MM.1S (cell line): ENCODE data around the gene UBXN2A.

ENCODE experiments used
- DNase-seq: peaks from one replicate; pipeline ENCODE4 v3.0.0-alpha.2; 2015
- H2AFZ ChIP-seq: fragments of 300-600 bp; sonication (generic); 2 replicates; pipeline ENCODE4 v1.6.0; 2016; ENCODE audit warnings: antibody characterized with exemption, low read length
- H3F3A ChIP-seq: fragments of 300-600 bp; sonication (generic); 2 replicates; pipeline ENCODE4 v1.6.1; 2016; ENCODE audit warnings: mild to moderate bottlenecking, antibody characterized with exemption, low read length, moderate library complexity, mixed read lengths; ENCODE audit not compliant: insufficient read depth
- H3K27ac ChIP-seq: fragments of 300-600 bp; sonication (generic); 2 replicates; pipeline ENCODE4 v1.5.1; 2016; ENCODE audit warnings: mild to moderate bottlenecking, low read length
- H3K27me3 ChIP-seq: fragments of 300-600 bp; sonication (generic); replicated peaks from 2 replicates; pipeline ENCODE4 v1.6.0; 2016; ENCODE audit warnings: low read length; ENCODE audit not compliant: insufficient read depth
- H3K36me3 ChIP-seq: fragments of 300-600 bp; sonication (generic); replicated peaks from 2 replicates; pipeline ENCODE4 v1.6.1; 2016; ENCODE audit warnings: mild to moderate bottlenecking, low read length, mixed read lengths; ENCODE audit not compliant: insufficient read depth
- H3K4me1 ChIP-seq: fragments of 300-600 bp; sonication (generic); 2 replicates; pipeline ENCODE4 v1.6.1; 2016; ENCODE audit warnings: low read length, mixed read lengths
- H3K4me2 ChIP-seq: fragments of 300-600 bp; sonication (generic); 2 replicates; pipeline ENCODE4 v1.6.0; 2016; ENCODE audit warnings: low read depth, low read length
- H3K4me3 ChIP-seq: fragments of 300-600 bp; sonication (generic); 2 replicates; pipeline ENCODE4 v1.5.1; 2016; ENCODE audit warnings: low read length, mixed read lengths
- H3K79me2 ChIP-seq: fragments of 300-600 bp; sonication (generic); 2 replicates; pipeline ENCODE4 v1.6.1; 2016; ENCODE audit warnings: mixed run types, low read length, mixed read lengths
- H3K9ac ChIP-seq: fragments of 300-600 bp; sonication (generic); 2 replicates; pipeline ENCODE4 v1.6.1; 2016; ENCODE audit warnings: low read length, mixed read lengths
- H3K9me2 ChIP-seq: fragments of 300-600 bp; sonication (generic); replicated peaks from 2 replicates; pipeline ENCODE4 v1.6.1; 2016; ENCODE audit warnings: mild to moderate bottlenecking, low read length, mixed read lengths; ENCODE audit not compliant: insufficient read depth
- H3K9me3 ChIP-seq: fragments of 300-600 bp; sonication (generic); replicated peaks from 2 replicates; pipeline ENCODE4 v1.6.1; 2016; ENCODE audit warnings: mild to moderate bottlenecking, low read length, mixed read lengths; ENCODE audit not compliant: insufficient read depth
- H4K20me1 ChIP-seq: fragments of 300-600 bp; sonication (generic); 2 replicates; pipeline ENCODE4 v1.6.1; 2016; ENCODE audit warnings: mild to moderate bottlenecking, low read length, moderate library complexity, mixed read lengths; ENCODE audit not compliant: insufficient read depth
- CTCF ChIP-seq: fragments of 300-600 bp; sonication (generic); IDR thresholded peaks from 2 replicates; pipeline ENCODE4 v1.5.1; 2016; ENCODE audit warnings: antibody characterized with exemption, low read length, mixed read lengths
- EZH2 ChIP-seq: fragments of 300-600 bp; sonication (generic); optimal IDR thresholded peaks from 2 replicates; pipeline ENCODE3; 2017; ENCODE audit warnings: low read depth, mild to moderate bottlenecking, antibody characterized with exemption, low read length, mixed read lengths
- EZH2phosphoT487 ChIP-seq: fragments of 300-600 bp; sonication (generic); IDR thresholded peaks from 2 replicates; pipeline ENCODE4 v1.6.1; 2018; ENCODE audit warnings: antibody characterized with exemption, low read length

Gene UBXN2A

GRCh38 chr2:23954325-23955014 is 14.2 kb downstream of the UBXN2A start:
- peaks cover 67% of the 10 kb centered on the region for H3K79me2 ChIP-seq
- no peaks in the 10 kb centered on the region for H3K36me3 ChIP-seq
- H3K9ac ChIP-seq: no peak overlapping the region
- no peaks in the 10 kb centered on the region for H3F3A ChIP-seq
- H3K27ac ChIP-seq: peak overlapping the region; percentile 16; the same call in 1 of the 2 replicates
- peak; percentile 35 for DNase-seq
- H3K4me1 ChIP-seq: 0 out of 2 replicates have a peak, but pooled peaks cover 3% of the 10 kb centered on the region
- H3K4me3 ChIP-seq: peak overlapping the region; percentile 2; the same call in 1 of the 2 replicates
- H3K27me3 ChIP-seq: no peaks in the 10 kb centered on the region
- no peaks in the 10 kb centered on the region for H3K9me3 ChIP-seq
- H4K20me1 ChIP-seq: no peaks in the 10 kb centered on the region
- H3K9me2 ChIP-seq: no peaks in the 10 kb centered on the region
- H2AFZ ChIP-seq: no peak overlapping the region
- peak overlapping the region; percentile 29; the same call in 1 of the 2 replicates for H3K4me2 ChIP-seq
- TF ChIP-seq EZH2 (no peak), CTCF (peak; percentile 41)

- Histone ChIP-seq H4K20me1 (no peaks in the 10 kb centered on the region), H3K79me2 (peaks cover 13% of the 10 kb centered on the region; the same call in 1 of the 2 replicates), H2AFZ (no peak overlapping the region), H3K4me1 (no peaks in the 10 kb centered on the region), H3K36me3 (no peaks in the 10 kb centered on the region), H3F3A (no peaks in the 10 kb centered on the region), H3K9me3 (no peaks in the 10 kb centered on the region), H3K9me2 (no peaks in the 10 kb centered on the region), H3K9ac (no peak overlapping the region), H3K4me2 (no peak overlapping the region), H3K4me3 (no peak overlapping the region), H3K27me3 (no peaks in the 10 kb centered on the region), H3K27ac (no peak overlapping the region)
- TF ChIP-seq EZH2 (no peak), CTCF (no peak), EZH2phosphoT487 (no peak)
- no peak for DNase-seq
Observed at GRCh38 chr2:23967846-23968245, 27.6 kb downstream of the UBXN2A start.

- no peaks in the 10 kb centered on the region for H3K9me3 ChIP-seq
- no peak for DNase-seq
- H3K9me2 ChIP-seq: no peaks in the 10 kb centered on the region
- H3K9ac ChIP-seq: no peak overlapping the region
- no peak overlapping the region for H3K4me3 ChIP-seq
- H3K4me2 ChIP-seq: no peak overlapping the region
- H2AFZ ChIP-seq: no peak overlapping the region
- no peak overlapping the region for H3K27ac ChIP-seq
- TF ChIP-seq EZH2phosphoT487 (no peak), CTCF (no peak), EZH2 (no peak)
- H3K4me1 ChIP-seq: no peaks in the 10 kb centered on the region
- no peaks in the 10 kb centered on the region for H3F3A ChIP-seq
- H4K20me1 ChIP-seq: no peaks in the 10 kb centered on the region
- no peaks in the 10 kb centered on the region for H3K79me2 ChIP-seq
- no peaks in the 10 kb centered on the region for H3K27me3 ChIP-seq
- H3K36me3 ChIP-seq: peaks cover 4% of the 10 kb centered on the region; the same call in 1 of the 2 replicates
Observed at GRCh38 chr2:23976883-23977282, 36.6 kb downstream of the UBXN2A start.
